Measurements from ENCODE around the gene EFR3B.
"Not testable (repeated sequence)": the region's sequence is repeated elsewhere in the genome, so short reads cannot be mapped to it uniquely, and the experiment has no call there.

EFR3B gene, protein sequence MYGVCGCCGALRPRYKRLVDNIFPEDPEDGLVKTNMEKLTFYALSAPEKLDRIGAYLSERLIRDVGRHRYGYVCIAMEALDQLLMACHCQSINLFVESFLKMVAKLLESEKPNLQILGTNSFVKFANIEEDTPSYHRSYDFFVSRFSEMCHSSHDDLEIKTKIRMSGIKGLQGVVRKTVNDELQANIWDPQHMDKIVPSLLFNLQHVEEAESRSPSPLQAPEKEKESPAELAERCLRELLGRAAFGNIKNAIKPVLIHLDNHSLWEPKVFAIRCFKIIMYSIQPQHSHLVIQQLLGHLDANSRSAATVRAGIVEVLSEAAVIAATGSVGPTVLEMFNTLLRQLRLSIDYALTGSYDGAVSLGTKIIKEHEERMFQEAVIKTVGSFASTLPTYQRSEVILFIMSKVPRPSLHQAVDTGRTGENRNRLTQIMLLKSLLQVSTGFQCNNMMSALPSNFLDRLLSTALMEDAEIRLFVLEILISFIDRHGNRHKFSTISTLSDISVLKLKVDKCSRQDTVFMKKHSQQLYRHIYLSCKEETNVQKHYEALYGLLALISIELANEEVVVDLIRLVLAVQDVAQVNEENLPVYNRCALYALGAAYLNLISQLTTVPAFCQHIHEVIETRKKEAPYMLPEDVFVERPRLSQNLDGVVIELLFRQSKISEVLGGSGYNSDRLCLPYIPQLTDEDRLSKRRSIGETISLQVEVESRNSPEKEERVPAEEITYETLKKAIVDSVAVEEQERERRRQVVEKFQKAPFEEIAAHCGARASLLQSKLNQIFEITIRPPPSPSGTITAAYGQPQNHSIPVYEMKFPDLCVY

DNA sequence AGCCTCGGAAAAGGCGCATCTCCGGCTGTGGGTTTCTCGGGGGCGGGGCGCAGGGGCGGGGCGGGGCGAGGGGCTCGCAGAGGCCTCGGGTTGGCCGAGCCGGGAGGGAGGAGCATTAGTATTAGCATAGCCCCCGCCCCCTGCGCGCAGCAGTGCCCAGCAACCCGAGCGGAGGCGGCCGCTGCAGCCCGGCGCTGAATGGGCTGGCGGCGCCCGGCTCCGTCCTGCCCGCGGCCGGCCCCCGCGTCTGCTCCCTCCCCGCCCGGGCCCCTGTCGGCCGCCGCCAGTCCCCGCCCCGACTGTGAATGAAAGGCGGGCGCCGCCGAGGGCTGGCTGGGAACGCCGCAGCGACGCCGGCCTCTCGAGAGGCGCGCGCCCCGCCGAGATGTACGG, at the start of gene EFR3B:
EFR3B (plus strand) TSS at position 149 of the 393 bp plus-strand sequence; CDS start at position 386, 237 bp downstream.
- DNase-seq: peak; percentile 98

DNA sequence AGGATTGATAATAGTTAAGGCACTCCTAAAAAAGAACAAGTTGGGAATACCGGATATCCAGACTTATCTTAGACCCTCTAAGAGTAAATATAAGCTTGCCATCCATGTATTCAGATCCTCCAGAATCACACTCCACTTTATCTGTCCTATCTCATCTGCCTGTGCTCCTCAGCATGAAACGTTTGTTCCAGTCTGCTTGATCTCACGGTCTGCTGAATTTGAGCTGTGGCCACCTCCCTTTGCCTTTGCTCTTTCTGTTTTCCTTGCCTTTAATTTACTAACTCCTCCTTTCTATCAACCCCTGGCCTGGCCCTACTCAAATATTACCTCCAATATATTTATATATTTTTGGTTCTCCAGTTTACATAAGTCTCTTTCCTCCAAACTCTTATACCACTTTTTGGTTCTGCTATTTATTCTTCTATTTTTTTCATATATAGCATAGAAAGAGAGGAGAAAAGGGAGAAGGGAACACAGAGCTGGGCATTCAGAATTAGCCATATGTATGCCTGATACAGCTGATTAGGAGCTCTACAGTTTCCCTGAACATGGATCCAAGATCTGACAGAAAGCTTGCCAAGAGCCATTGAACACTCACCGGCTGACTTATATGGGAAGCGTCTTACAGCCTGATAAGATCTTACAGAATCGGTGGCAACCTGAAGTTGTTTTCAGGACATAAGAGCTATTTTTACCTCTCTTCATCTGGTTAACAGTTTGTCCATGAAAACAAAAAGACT, 48.3 kb upstream of the EFR3B start:
- no peak for DNase-seq

DNA sequence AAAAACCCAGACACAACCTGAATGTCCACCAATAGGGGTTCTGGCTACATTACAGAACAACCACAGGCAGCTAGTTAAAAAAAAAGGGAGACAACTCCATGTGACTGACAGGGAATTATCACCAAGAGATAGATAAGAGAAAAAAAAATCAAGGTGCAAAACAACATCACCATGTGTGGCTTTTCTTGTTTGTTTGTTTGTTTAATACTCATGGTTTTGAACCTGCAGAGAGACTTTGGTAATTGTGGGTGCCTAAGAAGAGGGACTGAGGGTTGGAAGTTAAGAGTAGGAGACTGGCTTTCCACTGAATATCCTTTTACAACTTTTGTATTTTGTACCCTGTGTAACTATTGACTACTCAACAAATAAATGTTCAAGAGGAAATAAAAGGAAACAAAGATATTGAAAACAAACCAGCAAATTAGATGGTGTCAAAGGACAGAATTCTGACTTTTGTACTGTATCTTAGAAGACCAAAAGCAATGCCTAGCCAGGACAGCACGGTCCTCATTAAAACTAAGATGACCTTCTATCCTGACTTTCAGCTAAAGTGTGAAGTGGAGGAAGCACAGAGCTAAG, 47.6 kb upstream of the EFR3B start:
- DNase-seq: no peak

DNA sequence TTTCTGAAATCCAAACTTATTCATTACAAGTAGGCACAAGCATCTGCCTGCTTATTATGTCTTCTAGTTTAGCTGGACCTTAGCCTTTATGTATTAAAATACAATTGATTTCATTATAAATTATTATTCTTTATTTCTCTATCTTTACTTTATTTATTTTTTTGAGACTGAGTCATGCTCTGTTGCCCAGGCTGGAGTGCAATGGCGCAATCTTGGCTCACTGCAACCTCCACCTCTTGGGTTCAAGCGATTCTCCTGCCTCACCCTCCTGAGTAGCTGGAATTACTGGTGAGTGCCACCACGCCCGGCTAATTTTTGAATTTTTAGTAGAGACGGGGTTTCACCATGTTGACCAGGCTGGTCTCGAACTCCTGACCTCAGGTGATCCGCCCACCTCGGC, 42.8 kb upstream of the EFR3B start:
- not testable (repeated sequence) for DNase-seq

DNA sequence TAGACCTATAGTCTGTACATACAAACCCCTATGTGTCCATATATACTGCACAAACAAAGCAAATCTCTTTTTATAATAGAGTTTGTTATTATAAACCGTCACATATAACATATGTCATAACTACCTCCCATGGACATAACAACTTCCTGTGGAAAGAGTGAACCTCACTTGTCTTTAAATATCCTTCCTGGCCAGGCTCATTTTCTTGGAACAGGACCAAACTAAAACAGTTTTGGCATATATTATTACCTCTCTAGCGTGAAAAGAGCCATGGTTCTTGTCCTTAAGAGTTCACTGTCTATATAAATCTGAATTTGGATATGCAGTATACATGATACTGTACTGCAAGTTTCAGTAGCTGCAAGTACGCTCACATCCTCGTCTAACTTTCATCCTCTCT, 41.8 kb upstream of the EFR3B start:
- DNase-seq: no peak

DNA sequence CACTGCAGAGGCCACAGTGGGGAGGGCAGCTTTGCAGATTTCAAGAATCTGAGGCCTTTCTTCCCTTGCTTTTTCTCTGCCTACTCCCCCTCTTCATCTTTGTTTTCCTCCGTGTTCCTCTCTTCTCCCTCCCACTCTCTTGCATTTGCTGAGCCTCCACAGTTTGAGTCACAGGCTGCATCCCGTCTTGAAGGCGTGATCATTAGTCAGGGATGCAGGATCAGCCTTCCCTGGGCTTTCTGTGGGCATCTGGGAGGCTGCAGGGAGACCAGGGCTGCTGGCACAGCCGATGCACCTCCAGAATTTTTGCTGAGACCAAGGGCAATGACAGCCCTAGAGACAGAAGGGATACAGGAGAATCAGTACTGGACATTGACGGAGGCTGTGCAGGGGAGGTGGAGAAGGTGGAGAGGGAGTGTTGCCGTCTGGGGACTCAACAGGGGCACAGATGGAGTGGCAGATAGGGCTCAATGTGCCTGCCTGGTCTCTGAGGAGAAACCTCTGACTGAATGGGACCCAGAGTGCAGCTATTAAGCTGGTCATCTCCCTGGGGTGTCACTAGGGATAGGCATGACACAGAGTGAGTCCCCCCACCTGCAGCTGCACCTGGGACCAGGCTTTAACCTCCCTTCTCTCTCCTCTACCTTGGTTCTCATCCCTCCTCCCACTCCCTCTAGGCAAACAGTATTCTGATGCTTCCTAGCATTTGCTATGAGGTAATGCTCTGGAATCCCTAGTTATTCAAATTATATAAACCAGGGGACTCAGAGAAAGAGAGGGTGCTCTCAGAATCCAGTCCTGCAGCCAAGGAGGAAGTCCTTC, 41.2 kb upstream of the EFR3B start:
- DNase-seq: no peak

DNA sequence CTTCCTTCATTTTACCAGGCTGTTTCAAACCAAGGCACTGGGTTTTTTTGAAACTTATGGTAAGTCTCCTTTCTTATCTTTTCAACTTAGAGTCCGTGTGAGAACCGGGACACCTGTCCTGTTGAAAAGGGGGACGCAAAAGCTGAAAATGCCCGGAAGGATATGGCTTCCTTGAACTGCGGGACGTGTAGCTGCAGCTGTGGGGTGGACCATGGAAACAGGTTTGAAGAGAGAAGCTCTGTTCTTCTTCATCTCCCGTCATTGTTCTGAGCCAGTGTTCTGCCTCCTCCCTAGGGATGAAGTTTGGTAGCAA, 40.6 kb upstream of the EFR3B start:
- DNase-seq: no peak

DNA sequence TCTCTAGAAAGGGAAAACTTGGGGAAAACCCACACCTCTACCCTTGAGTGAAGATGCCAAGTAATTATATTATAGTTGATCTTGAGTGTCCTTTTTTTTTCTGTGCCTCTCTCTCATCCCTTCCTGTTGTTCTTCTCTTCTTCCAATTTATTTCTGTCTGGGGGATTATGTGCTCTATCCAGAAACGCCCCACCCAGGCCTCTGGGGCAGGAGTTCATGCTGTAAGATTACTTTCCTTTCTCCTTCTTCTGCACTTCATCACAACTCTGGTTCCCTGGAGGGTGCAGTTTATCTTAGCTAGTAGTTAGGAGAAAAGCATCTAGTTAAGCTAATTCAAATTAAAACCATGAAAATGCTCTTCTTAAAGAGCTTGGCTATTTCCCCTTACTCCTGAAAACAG, 39.8 kb upstream of the EFR3B start:
- no peak for DNase-seq

DNA sequence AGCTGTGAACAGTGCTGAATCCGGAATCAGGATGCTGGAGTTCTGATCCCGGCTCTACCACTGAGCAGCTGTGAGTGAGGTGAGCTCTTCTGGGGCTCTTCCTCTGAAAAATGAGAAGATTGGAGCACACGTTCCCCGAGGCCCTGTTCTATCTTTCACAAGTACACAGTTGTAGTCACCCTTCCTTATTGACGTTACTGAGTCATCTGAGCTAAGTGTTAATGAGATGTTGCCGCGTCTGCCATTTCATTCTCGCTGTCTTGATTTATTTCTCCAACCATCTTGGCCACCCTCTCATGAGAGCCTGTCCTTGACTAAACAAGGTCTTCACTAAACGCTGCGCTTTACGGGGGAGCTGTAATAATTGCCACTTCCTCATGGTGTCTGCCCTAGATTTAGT, 31.9 kb upstream of the EFR3B start:
- no peak for DNase-seq

DNA sequence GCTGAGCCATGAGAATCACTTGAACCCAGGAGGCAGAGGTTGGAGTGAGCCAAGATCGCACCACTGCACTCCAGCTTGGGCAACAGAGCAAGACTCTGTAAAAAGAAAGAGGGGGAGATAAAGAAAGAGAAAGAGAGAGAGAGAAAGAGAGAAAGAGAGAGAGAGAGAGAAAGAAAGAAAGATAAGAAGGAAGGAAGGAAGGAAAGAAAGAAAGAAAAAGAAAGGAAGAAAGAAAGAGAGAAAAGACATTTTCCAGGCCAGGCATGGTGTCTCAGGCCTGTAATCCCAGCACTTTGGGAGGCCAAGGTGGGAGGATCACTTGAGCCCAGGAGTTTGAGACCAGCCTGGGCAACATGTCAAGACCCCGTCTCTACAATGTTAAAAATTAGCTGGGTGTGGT, 30.5 kb upstream of the EFR3B start:
- not testable (repeated sequence) for DNase-seq

DNA sequence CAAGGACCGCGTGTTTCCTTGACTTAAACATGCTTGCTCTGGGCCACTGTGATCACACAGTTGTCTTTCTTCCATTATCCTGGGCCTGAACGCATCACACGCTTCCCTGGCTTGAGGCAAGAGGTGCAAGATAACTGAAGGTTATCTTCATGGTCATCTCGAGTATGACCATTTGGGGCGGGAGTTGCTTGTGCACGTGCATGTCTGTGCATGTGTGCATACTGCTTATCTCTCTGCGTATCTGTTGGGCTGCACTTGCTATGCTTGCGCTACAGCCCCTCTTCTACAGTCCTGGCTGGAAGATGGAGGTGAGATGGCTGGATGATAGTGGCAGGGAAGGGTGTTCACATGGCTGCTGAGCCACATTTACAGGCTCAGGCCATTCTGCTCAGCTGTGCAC, 27.2 kb upstream of the EFR3B start:
- no peak for DNase-seq

DNA sequence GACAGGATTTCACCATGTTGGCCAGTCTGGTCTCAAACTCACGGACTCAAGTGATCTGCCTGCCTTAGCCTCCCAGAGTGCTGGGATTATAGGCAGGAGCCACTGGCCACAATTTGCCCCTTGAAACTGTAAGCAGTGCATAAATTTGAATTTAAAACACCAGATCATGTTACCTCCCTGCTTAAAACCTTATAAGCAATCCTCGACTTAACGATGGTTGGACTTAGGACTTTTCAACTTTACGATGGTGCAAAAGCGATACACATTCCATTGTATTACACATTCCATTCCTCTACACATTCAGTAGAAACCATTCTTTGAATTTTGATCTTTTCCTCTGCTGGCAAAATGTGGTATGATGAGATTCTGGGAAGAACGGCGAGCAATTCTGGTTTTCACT, 23.2 kb upstream of the EFR3B start:
- no peak for DNase-seq

DNA sequence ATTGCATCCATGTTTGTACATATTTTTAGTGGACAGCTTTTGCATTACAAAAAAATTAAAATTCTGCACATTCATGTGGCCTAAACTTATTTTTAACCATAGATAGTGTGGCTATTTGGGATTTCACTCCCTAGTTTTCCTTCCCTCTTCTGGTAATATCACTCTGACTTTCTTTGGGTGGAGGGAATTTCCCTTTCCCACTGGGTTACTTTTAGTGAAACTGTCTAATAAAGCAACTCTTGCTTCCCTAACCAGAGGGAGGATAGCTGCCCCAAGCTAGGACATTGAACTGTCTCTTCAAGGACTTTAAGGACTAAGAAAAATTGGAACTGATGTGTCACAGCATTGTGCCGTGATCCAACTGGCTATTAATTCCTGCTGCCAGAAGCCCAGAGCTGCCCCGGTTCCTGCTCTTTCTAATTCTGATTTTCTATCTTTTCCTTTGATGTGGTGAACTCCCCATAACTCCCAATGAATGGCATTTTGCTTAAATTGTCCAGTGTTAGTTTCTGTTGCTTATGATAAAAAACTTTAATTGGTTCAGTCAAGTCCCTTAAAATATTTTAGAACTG, 20.0 kb upstream of the EFR3B start:
- no peak for DNase-seq

DNA sequence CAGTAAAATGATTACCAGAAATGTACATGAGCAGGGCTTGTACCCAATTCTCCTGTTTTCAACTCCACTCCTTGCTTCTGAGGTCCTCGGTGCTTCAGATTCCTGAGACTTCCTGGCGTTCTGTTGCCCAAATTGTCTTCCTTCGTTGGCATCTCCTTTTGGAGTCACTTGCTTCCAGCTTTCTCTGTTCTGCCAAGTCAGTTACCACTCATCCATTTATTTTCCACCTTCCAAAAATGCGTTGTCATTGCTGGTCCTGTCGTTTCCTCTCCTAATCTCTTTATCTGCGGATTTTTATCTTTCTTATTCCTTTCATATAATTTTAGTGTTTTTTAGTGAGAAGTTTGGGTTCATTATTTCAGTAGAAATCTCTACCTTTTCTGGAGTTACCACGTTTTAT, 18.5 kb upstream of the EFR3B start:
- no peak for DNase-seq

DNA sequence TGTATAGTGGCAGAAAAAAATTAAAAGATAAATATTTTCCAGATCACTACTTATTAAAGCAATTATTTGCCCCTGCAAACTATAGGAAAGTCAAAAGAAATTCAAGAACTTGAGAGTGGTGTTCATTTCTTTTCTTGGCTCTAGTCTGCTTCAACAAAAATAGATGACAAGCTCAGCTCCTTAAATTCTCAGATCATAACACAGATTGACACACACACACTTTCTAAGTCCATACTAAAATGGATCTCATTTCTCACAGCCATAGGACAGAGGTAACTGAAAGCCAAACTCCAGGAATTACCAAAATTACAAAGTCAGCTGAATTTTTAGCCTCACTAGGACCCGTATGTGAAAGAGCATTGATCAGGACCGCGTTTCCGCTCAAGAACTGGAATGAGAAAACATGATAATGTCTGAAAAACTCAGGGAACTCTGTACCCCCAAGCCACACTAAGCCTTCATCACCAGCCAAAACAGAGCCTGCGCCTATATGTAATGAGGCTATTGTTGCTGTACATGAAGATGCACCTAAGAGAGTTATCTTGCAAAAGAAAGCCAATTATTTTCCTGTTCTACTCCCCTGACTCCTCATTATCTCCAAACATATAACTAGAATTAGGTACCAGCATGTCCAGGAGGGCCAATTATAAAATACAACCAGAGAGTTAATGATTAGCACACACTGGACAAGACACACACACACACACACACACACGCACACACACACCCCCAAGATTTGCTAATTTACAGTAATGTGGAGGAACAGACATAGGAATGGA, 16.5 kb upstream of the EFR3B start:
- DNase-seq: no peak

DNA sequence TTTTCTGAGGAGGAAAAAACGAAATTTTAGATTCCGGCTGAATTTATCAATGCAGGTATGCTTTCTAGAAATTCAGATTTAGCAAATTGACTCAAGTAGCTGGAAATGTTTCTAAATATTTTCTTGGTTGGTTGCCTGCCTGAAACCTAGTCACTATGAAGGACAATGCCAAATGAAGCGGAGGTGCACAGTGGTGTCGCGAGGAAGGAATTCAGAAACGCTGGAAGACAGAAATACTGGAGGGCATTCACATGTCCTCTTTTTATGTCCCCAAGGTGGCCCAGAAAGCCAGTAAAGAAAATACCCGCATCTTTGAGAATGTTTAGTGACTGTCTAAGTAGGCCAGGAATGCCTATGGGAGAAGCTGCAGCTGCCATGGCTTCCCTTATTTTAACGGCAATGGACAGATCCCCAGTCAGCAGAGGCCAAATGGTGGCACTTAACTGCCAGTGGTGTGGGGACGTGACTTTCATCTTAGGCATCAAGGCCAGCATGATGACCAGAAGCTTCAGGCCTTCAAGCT, 15.8 kb upstream of the EFR3B start:
- no peak for DNase-seq

DNA sequence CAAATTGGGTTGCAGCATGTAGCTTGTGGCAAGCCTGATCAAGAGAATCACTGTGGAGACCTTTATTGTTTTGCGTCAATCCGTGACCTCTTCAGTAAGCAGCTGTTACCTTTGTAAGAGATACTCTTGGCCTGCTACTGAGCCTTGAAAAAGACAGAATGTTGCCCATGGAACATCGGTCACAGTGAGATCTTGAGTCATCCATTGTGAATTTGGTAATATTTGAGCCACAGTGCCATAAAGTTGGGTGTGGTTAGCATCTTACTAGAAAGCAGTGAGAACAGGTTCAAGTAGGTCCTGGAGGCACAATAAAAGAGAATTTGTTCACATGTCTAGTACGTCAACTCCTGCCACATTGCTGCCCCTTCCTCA, 12.7 kb upstream of the EFR3B start:
- no peak for DNase-seq

DNA sequence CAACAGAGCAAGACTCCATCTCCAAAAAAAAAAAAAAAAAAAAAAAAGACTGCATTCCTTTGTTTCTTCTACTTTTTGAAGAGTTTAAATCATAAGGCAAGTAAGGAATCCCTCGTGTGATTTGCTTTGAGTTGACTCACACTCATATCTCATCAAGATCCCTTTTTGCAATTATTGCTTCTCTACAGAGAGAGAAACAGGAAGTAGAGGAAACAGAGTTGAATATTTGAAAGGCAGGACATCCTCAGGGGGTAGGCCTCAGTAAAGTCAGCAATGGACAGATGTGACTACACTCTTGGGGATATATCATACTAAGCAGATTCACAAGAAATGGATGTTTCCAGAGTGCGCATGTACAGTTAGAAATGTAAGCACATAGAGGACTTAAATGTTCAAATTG, 11.2 kb upstream of the EFR3B start:
- DNase-seq: no peak

DNA sequence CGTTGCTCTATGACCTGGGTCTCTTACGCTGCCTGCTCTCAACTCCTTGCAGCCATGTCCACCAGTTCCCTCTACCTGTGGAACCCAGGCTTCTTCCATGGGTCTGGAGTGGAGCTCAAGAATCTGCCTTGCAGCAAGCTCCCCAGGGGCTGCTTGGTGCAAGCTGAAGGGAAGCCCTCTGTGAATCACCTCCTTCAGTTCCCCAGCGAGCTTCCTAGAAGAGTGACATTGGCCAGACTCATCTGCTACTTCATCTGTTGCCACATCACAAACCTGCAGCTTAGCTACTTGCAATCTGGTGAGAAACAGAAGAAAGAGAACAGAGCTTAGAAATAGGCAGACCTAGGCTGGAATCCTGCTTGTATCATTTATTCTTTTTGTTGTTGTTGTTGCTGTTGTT, 9.8 kb upstream of the EFR3B start:
- no peak for DNase-seq

DNA sequence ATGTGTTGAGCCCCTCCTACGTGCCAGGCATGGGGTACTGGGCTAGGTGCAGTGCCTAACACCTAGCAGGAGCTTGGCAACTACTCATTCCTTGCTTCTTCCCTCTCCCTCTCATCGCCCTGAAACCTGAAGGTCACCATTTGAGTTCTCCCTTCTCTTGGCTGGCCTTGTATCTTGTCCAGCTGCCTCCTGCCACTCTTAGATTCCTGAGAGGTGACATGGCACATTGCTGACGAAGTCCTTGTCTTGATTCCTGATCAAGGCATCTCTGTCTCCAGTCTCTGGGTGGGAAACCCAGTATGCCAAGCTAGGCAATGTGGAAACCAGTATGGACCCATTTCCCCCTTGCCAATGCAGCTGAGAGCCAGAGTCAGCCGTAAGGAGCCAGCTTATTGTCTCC, 9.0 kb upstream of the EFR3B start:
- DNase-seq: no peak

DNA sequence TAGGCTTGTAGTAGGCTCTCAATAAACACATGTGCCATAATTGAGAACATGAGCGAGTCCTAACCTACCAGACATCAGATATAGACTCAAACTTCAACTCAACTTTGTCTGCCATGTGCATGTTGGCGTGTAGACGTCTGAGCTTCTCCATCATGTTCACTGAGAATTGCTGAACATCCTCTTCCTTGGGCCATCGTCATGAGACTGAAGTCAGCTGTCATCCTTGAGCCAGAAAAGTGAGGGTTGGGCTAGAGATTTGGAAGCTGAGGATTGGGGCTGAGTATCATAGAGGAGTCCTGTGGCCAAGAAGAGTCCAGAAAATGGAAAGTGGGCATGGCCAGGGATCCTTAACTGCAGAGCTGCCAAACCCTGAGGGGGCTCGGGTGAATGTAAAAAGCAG, 7.8 kb upstream of the EFR3B start:
- DNase-seq: no peak

All from NCI-H2171 (cell line).